Spleen (tissue), 11 donors: Measurements from ENCODE around the gene PRR15. TPM values are rescaled to one million over a fixed set of nuclear protein-coding genes. Genes with fewer than 3 reads are reported as not detected.

Experiments
- DNase-seq: peaks from one replicate; pipeline ENCODE4 v3.0.0-alpha.2; 2020
- H3K27ac ChIP-seq, 8 donors: fragments of 200-600 bp; sonication (generic) in 7 of 8; 1 replicate in 4 of 8; 2 replicates in 4 of 8; pipeline versions ENCODE4 v1.5.0 to v1.8.0; 2016 to 2021; ENCODE audit warnings: inconsistent platforms in 4 of 8, mild to moderate bottlenecking in 4 of 8, moderate library complexity in 1 of 8
- H3K27me3 ChIP-seq, 7 donors: fragments of 200-600 bp; sonication (generic) in 6 of 7; replicated peaks in 1 of 7; 1 replicate in 4 of 7; 2 replicates in 3 of 7; pipeline versions ENCODE4 v1.5.0 to v1.8.0; 2016 to 2021; ENCODE audit warnings: inconsistent platforms in 3 of 7, mild to moderate bottlenecking in 1 of 7
- H3K36me3 ChIP-seq, 6 donors: fragments of 200-600 bp; sonication (generic) in 5 of 6; 1 replicate in 4 of 6; 2 replicates in 2 of 6; pipeline versions ENCODE4 v1.5.0 to v1.8.0; 2016 to 2021; ENCODE audit warnings: inconsistent platforms in 2 of 6
- H3K4me1 ChIP-seq, 6 donors: fragments of 200-600 bp; sonication (generic) in 5 of 6; 1 replicate in 3 of 6; 2 replicates in 3 of 6; pipeline versions ENCODE4 v1.5.0 to v1.8.0; 2016 to 2021; ENCODE audit warnings: inconsistent platforms in 3 of 6
- H3K4me3 ChIP-seq, 8 donors: fragments of 200-600 bp; sonication (generic) in 7 of 8; 1 replicate in 4 of 8; 2 replicates in 4 of 8; pipeline versions ENCODE4 v1.5.0 to v1.8.0; 2016 to 2021; ENCODE audit warnings: inconsistent platforms in 4 of 8, mild to moderate bottlenecking in 4 of 8, moderate library complexity in 2 of 8
- H3K9me3 ChIP-seq, 8 donors: fragments of 200-600 bp; sonication (generic) in 7 of 8; 1 replicate in 4 of 8; 2 replicates in 4 of 8; pipeline versions ENCODE4 v1.5.0 to v1.8.0; 2016 to 2021; ENCODE audit warnings: inconsistent platforms in 4 of 8
- POLR2A ChIP-seq, 3 donors: fragments of 450-650 bp; IDR thresholded peaks; one replicate each; pipeline ENCODE4 v1.5.1; 2017; ENCODE audit warnings: antibody characterized with exemption in 3 of 3, mild to moderate bottlenecking in 1 of 3
- POLR2AphosphoS5 ChIP-seq, 3 donors: sonication (generic); formaldehyde crosslinking; IDR thresholded peaks; one replicate each; pipeline ENCODE4 v1.5.1; 2017; ENCODE audit warnings: antibody characterized with exemption in 3 of 3
- WGBS, 5 donors: extraction: QIAGEN DNeasy Blood & Tissue Kit in 3 of 5; methylation state at CpG; one replicate each; pipeline versions ENCODE4 v1.1.5 to v1.1.7; 2013 to 2018; 5-methylcytosine and 5-hydroxymethylcytosine counted together
- intact Hi-C: fragments of 100-400 bp; cut with DNase I; formaldehyde crosslinking; loops from one replicate; pipeline ENCODE4 v1.15.0; 2023; ENCODE audit warnings: low total_unique reads
- polyA plus RNA-seq, 3 donors: library from polyadenylated mRNA; stranded (reverse); fragments of 200-250 nt; gene quantifications; one replicate each; pipeline ENCODE4 v1.2.1, GENCODE V29; 2013
- total RNA-seq, 7 donors: library from RNA; depleted of rRNA in 3 of 7; stranded (reverse); fragments of >200 nt in 3 of 7; fragmentation: NEBNext Ultra II Directional in 4 of 7; extraction: Animal tissue kit (Norgen Biotek cat#: 25700) in 4 of 7; gene quantifications; one replicate each; pipeline versions ENCODE4 v1.1.0 to v1.2.1, GENCODE V29; 2016 to 2021
- TF ChIP-seq, protein P1 (sequence below), 11 experiments: fragments of 200-600 bp in 7 of 11; fragments of 450-650 bp in 4 of 11; sonication (generic) in 4 of 11; IDR thresholded peaks in 8 of 11; conservative IDR thresholded peaks in 3 of 11; 1 replicate in 7 of 11; 2 replicates in 4 of 11; pipeline versions ENCODE4 v1.4.0 to v1.8.0; 2016 to 2021; ENCODE audit warnings: antibody characterized with exemption in 11 of 11, inconsistent platforms in 4 of 11, mild to moderate bottlenecking in 1 of 11
- donor health status: healthy with polysubstance abuse.
- donor health status: DM: no; HTN: no; CAD: no; lungs with moderate emphysema.
- donor health status: DM: no; HTN: no; CAD: no.
- donor health status: Bipolar disorder and iron deficiency.
- donor health status: healthy.
- donor health status: DM: no; HTN: no; CAD: no.
- donor health status: DM: yes; HTN: yes; CAD: no.

Gene PRR15
- total and polyA plus RNA-seq, 10 donors = 0.06 to 0.11 TPM; not detected in 8

DNA sequence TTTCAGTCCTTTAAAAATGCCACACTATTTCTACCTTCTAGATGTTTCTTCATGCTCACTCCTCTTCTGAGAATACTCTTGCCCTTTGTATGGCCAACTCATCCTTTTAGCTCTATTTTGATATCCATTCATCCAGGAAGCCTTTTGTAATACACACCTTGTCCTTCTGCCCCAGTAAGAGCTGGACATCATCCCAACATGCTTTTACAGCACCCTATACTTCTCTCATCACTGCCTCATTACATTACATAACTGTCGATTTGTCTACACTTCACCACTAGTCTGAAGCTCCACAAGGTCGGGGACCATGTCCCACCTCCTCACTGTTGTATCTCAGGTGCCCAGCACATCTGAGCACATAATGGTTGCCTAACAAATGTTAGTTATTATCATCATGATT lies 29.2 kb downstream of the PRR15 start:
- Histone ChIP-seq H3K36me3 (no peaks in the 10 kb centered on the region), H3K27me3 (peaks cover 0 to 7% (median 0%) of the 10 kb centered on the region in 7 donors), H3K4me3 (no peak overlapping the region), H3K27ac (no peak overlapping the region), H3K4me1 (peaks cover 0 to 8% (median 0%) of the 10 kb centered on the region in 6 donors), H3K9me3 (no peaks in the 10 kb centered on the region)
- 75 to 94% (median 87%) methylated on average over 2 of the region's 2 CpGs for WGBS, 5 donors
- TF ChIP-seq POLR2AphosphoS5 (IDR thresholded peaks at IDR 0.05) (no peak), POLR2A (IDR thresholded peaks at IDR 0.05) (no peak)
- TF ChIP-seq, protein P1, sequence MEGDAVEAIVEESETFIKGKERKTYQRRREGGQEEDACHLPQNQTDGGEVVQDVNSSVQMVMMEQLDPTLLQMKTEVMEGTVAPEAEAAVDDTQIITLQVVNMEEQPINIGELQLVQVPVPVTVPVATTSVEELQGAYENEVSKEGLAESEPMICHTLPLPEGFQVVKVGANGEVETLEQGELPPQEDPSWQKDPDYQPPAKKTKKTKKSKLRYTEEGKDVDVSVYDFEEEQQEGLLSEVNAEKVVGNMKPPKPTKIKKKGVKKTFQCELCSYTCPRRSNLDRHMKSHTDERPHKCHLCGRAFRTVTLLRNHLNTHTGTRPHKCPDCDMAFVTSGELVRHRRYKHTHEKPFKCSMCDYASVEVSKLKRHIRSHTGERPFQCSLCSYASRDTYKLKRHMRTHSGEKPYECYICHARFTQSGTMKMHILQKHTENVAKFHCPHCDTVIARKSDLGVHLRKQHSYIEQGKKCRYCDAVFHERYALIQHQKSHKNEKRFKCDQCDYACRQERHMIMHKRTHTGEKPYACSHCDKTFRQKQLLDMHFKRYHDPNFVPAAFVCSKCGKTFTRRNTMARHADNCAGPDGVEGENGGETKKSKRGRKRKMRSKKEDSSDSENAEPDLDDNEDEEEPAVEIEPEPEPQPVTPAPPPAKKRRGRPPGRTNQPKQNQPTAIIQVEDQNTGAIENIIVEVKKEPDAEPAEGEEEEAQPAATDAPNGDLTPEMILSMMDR (IDR thresholded peaks at IDR 0.05 in 8 of 11, conservative IDR thresholded peaks at IDR 0.05 in 3 of 11) = no peak
- DNase-seq = no peak
- intact Hi-C loops = no loop called here

DNA sequence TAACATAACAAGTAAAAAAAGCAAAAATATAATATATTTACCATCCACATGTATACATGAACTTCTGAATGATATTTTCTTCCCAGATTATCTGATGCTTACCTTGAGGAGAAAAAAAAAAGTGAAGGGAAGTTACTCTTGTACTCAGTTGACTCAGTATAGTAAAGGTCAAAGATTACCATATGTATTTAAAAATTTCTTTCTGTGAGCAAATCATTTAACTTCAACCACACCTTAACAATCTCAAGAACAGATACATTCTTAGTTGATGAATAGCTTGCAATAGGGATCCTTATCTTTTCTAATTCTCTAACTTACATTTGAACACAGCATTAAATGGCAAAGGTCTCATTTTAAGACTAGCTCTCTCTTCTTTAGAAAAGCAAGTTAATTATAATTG lies 29.8 kb downstream of the PRR15 start:
- H3K4me3 ChIP-seq = no peak overlapping the region
- H3K27me3 ChIP-seq = peaks cover 0 to 7% (median 0%) of the 10 kb centered on the region in 7 donors
- no peak overlapping the region for H3K27ac ChIP-seq
- intact Hi-C loops = no loop called here
- TF ChIP-seq, protein P1 (IDR thresholded peaks at IDR 0.05 in 8 of 11, conservative IDR thresholded peaks at IDR 0.05 in 3 of 11) = no peak
- TF ChIP-seq POLR2A (IDR thresholded peaks at IDR 0.05) (no peak), POLR2AphosphoS5 (IDR thresholded peaks at IDR 0.05) (no peak)
- no peak for DNase-seq
- no peaks in the 10 kb centered on the region for H3K36me3 ChIP-seq
- H3K9me3 ChIP-seq = no peaks in the 10 kb centered on the region
- peaks cover 0 to 8% (median 0%) of the 10 kb centered on the region in 6 donors for H3K4me1 ChIP-seq

DNA sequence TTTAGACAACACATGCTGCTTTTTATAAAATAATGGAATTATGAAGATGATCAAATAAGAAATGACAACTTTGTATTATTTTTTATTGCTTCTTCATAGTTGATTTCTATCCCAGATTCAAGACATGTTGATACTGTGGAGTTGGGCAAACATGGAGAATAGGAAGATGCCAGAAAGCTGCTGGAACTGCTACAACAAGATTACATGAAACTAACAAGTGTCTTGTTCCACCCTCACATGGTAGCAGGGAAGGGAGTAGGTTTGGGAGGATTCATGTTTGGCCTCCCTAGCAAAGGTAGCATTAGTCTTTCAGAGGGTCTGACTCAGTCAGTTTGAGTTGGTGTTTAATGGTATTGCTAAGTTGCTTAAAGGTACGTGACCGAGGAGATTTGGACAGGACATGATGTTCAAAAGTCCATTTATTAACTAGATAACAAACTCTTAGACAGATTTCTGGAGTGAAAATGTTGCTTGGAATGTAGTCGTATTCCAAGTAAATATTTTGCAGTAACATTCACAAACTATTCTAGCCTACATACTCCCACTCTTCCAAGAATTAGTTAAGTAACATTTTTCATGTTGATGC lies 33.1 kb downstream of the PRR15 start:
- 78 to 87% (median 83%) methylated on average over 3 of the region's 3 CpGs for WGBS, 5 donors
- TF ChIP-seq, protein P1 (IDR thresholded peaks at IDR 0.05 in 8 of 11, conservative IDR thresholded peaks at IDR 0.05 in 3 of 11) = no peak
- TF ChIP-seq POLR2AphosphoS5 (IDR thresholded peaks at IDR 0.05) (no peak), POLR2A (IDR thresholded peaks at IDR 0.05) (no peak)
- Histone ChIP-seq H3K27me3 (peaks cover 0 to 9% (median 0%) of the 10 kb centered on the region in 7 donors), H3K4me3 (no peak overlapping the region), H3K4me1 (no peaks in the 10 kb centered on the region), H3K36me3 (no peaks in the 10 kb centered on the region), H3K27ac (no peak overlapping the region), H3K9me3 (no peaks in the 10 kb centered on the region)
- intact Hi-C loops = no loop called here
- DNase-seq = no peak

DNA sequence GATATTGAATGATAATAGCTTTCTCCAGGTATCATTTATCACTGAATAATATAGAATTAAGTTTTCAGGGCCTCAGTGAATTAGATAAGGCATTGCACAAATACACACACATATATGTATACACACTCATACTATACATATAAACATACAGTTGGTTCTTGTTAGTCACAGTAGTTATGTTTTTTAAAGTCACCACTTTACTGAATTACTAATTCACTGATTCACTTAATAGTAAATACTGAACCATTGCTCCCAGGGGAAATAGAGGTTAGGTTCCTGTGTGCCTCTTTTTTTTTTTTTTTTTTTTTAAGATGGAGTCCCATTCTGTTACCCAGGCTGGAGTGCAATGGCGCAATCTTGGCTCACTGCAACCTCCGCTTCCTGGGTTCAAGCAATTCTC lies 33.6 kb downstream of the PRR15 start:
- Histone ChIP-seq H3K36me3 (no peaks in the 10 kb centered on the region), H3K27ac (no peak overlapping the region), H3K4me3 (no peak overlapping the region), H3K27me3 (peaks cover 0 to 9% (median 0%) of the 10 kb centered on the region in 7 donors), H3K4me1 (no peaks in the 10 kb centered on the region), H3K9me3 (no peaks in the 10 kb centered on the region)
- DNase-seq = no peak
- 93 to 98% (median 94%) methylated on average over 2 of the region's 2 CpGs for WGBS, 5 donors
- intact Hi-C loops = no loop called here
- TF ChIP-seq POLR2A (IDR thresholded peaks at IDR 0.05) (no peak), POLR2AphosphoS5 (IDR thresholded peaks at IDR 0.05) (no peak)
- TF ChIP-seq, protein P1 (IDR thresholded peaks at IDR 0.05 in 8 of 11, conservative IDR thresholded peaks at IDR 0.05 in 3 of 11) = no peak
